HEK293 (cell line): ENCODE data around the gene GUCA1A.
A peak's percentile ranks its signal among the peaks of the same experiment; 100 is the strongest.

Experiments
- SP3 ChIP-seq: fragments of 450-650 bp; formaldehyde crosslinking; IDR thresholded peaks from 2 replicates; pipeline ENCODE4 v1.5.1; 2016; ENCODE audit warnings: missing biosample characterization, missing genetic modification characterization
- TRIM28 ChIP-seq: IDR thresholded peaks from 2 replicates; pipeline ENCODE4 v1.6.1; 2011; ENCODE audit warnings: low read length, control low read depth, borderline replicate concordance
- YY2 ChIP-seq: fragments of 450-650 bp; formaldehyde crosslinking; IDR thresholded peaks from 2 replicates; pipeline ENCODE4 v1.5.1; 2016; ENCODE audit warnings: missing biosample characterization, missing genetic modification characterization
- ZBTB48 ChIP-seq: fragments of 450-650 bp; formaldehyde crosslinking; IDR thresholded peaks from 2 replicates; pipeline ENCODE4 v1.5.1; 2016; ENCODE audit warnings: missing biosample characterization, missing genetic modification characterization
- ZEB2 ChIP-seq: fragments of 450-650 bp; formaldehyde crosslinking; IDR thresholded peaks from 2 replicates; pipeline ENCODE4 v1.5.1; 2016; ENCODE audit warnings: missing biosample characterization, missing genetic modification characterization
- ZFP37 ChIP-seq: fragments of 450-650 bp; formaldehyde crosslinking; IDR thresholded peaks from 2 replicates; pipeline ENCODE4 v1.5.1; 2016; ENCODE audit warnings: missing biosample characterization, missing genetic modification characterization
- ZNF16 ChIP-seq: fragments of 450-650 bp; formaldehyde crosslinking; IDR thresholded peaks from 2 replicates; pipeline ENCODE4 v1.5.1; 2016; ENCODE audit warnings: low read depth, missing biosample characterization, missing genetic modification characterization
- ZNF248 ChIP-seq: fragments of 450-650 bp; formaldehyde crosslinking; IDR thresholded peaks from 2 replicates; pipeline ENCODE4 v1.5.1; 2017; ENCODE audit warnings: missing biosample characterization, missing genetic modification characterization
- ZNF274 ChIP-seq, 2 experiments: fragments of 200-500 bp in 1 of 2; fragments of 450-650 bp in 1 of 2; sonication (Bioruptor generic) in 1 of 2; formaldehyde crosslinking in 1 of 2; IDR thresholded peaks; 2 replicates each; pipeline versions ENCODE4 v1.5.1 to v1.6.1; 2014 to 2016; ENCODE audit warnings: borderline replicate concordance in 1 of 2, inconsistent platforms in 1 of 2, low read length in 1 of 2, missing biosample characterization in 1 of 2, missing genetic modification characterization in 1 of 2
- ZNF354C ChIP-seq: fragments of 450-650 bp; formaldehyde crosslinking; IDR thresholded peaks from 2 replicates; pipeline ENCODE4 v1.5.1; 2016; ENCODE audit warnings: missing biosample characterization, missing genetic modification characterization, low read depth, borderline replicate concordance
- ZNF48 ChIP-seq: fragments of 450-650 bp; formaldehyde crosslinking; IDR thresholded peaks from 2 replicates; pipeline ENCODE4 v1.5.1; 2016; ENCODE audit warnings: missing biosample characterization, missing genetic modification characterization
- ZNF510 ChIP-seq: fragments of 450-650 bp; formaldehyde crosslinking; IDR thresholded peaks from 2 replicates; pipeline ENCODE4 v1.5.1; 2018; ENCODE audit warnings: mild to moderate bottlenecking, missing genetic modification characterization, missing biosample characterization; ENCODE audit not compliant: insufficient replicate concordance
- ZNF548 ChIP-seq: fragments of 450-650 bp; formaldehyde crosslinking; IDR thresholded peaks from 2 replicates; pipeline ENCODE4 v1.5.1; 2016; ENCODE audit warnings: missing biosample characterization, missing genetic modification characterization
- ZNF555 ChIP-seq: fragments of 450-650 bp; formaldehyde crosslinking; conservative IDR thresholded peaks from 2 replicates; pipeline ENCODE4 v1.5.1; 2017; ENCODE audit warnings: missing biosample characterization, mild to moderate bottlenecking, missing genetic modification characterization, inconsistent platforms
- ZNF660 ChIP-seq: fragments of 450-650 bp; IDR thresholded peaks from 2 replicates; pipeline ENCODE4 v1.5.1; 2018; ENCODE audit warnings: missing biosample characterization, mild to moderate bottlenecking, missing genetic modification characterization
- ZNF664 ChIP-seq: fragments of 450-650 bp; formaldehyde crosslinking; IDR thresholded peaks from 2 replicates; pipeline ENCODE4 v1.5.1; 2016; ENCODE audit warnings: missing biosample characterization, missing genetic modification characterization
- ZNF677 ChIP-seq: fragments of 450-650 bp; IDR thresholded peaks from 2 replicates; pipeline ENCODE4 v1.5.0; 2018; ENCODE audit warnings: missing biosample characterization, mild to moderate bottlenecking, missing genetic modification characterization, moderate library complexity
- ZNF701 ChIP-seq: fragments of 450-650 bp; formaldehyde crosslinking; IDR thresholded peaks from 2 replicates; pipeline ENCODE4 v1.5.1; 2016; ENCODE audit warnings: missing biosample characterization, missing genetic modification characterization
- ZNF747 ChIP-seq: fragments of 450-650 bp; formaldehyde crosslinking; IDR thresholded peaks from 2 replicates; pipeline ENCODE4 v1.5.1; 2016; ENCODE audit warnings: missing biosample characterization, missing genetic modification characterization
- ZNF768 ChIP-seq: fragments of 450-650 bp; formaldehyde crosslinking; IDR thresholded peaks from 2 replicates; pipeline ENCODE4 v1.5.1; 2018; ENCODE audit warnings: missing biosample characterization, mild to moderate bottlenecking, missing genetic modification characterization
- ZNF792 ChIP-seq: fragments of 450-650 bp; formaldehyde crosslinking; IDR thresholded peaks from 2 replicates; pipeline ENCODE4 v1.5.1; 2016; ENCODE audit warnings: missing biosample characterization, missing genetic modification characterization
- ZNF837 ChIP-seq: fragments of 450-650 bp; formaldehyde crosslinking; IDR thresholded peaks from 2 replicates; pipeline ENCODE4 v1.5.1; 2016; ENCODE audit warnings: missing biosample characterization, missing genetic modification characterization
- TF ChIP-seq, protein P1 (sequence below): fragments of 450-650 bp; formaldehyde crosslinking; IDR thresholded peaks from 2 replicates; pipeline ENCODE4 v1.5.1; 2017; ENCODE audit warnings: missing biosample characterization, missing genetic modification characterization
- TF ChIP-seq, protein P2 (sequence below): fragments of 450-650 bp; formaldehyde crosslinking; IDR thresholded peaks from 2 replicates; pipeline ENCODE4 v1.5.1; 2016; ENCODE audit warnings: missing biosample characterization, missing genetic modification characterization
- TF ChIP-seq, protein P3 (sequence below): fragments of 450-650 bp; formaldehyde crosslinking; IDR thresholded peaks from 2 replicates; pipeline ENCODE4 v1.5.1; 2016; ENCODE audit warnings: missing biosample characterization, missing genetic modification characterization
- TF ChIP-seq, protein P4 (sequence below): fragments of 450-650 bp; formaldehyde crosslinking; IDR thresholded peaks from 2 replicates; pipeline ENCODE4 v1.5.1; 2016; ENCODE audit warnings: missing biosample characterization, missing genetic modification characterization
- TF ChIP-seq, protein P5 (sequence below): fragments of 450-650 bp; formaldehyde crosslinking; IDR thresholded peaks from 2 replicates; pipeline ENCODE4 v1.5.1; 2016; ENCODE audit warnings: missing biosample characterization, missing genetic modification characterization
- TF ChIP-seq, protein P6 (sequence below): fragments of 450-650 bp; formaldehyde crosslinking; IDR thresholded peaks from 2 replicates; pipeline ENCODE4 v1.5.1; 2016; ENCODE audit warnings: missing biosample characterization, missing genetic modification characterization
- TF ChIP-seq, protein P7 (sequence below): fragments of 450-650 bp; formaldehyde crosslinking; IDR thresholded peaks from 2 replicates; pipeline ENCODE4 v1.5.1; 2016; ENCODE audit warnings: missing biosample characterization, missing genetic modification characterization, low read depth

GUCA1A gene

DNA sequence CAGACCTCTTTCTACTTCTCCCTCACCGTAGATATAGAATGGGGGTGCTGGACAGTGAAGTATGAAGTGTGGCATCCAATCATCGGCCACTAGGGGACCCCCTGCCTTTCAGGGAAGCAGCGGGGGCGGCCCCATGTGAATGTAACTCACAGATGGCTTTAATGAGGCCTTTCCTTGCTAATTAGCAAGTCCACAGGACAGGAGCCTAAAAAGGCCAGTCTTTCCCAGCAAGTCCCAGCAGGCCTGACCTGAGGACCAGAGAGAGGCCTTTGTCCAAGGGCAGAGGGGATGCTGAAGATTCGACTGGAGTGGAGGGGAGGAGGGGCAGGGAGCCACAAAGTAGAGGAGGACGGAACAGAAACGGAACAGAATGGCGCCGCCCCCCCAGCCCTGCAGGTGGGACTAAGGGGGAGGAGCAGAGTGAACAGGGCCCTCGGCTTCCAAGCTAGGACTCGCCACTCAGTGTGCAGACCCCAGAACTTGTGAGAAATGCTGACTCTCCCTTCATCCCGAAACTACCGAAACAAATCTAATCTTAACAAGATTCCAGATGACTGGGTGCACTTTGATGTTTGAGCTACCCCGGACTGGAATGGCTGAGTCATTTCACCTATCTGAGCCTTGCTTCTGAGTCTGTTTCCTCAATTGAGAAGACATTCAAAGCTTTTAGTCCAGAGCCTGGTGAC is 36.5 kb upstream of the GUCA1A start (continued):
- TF ChIP-seq, protein P1, sequence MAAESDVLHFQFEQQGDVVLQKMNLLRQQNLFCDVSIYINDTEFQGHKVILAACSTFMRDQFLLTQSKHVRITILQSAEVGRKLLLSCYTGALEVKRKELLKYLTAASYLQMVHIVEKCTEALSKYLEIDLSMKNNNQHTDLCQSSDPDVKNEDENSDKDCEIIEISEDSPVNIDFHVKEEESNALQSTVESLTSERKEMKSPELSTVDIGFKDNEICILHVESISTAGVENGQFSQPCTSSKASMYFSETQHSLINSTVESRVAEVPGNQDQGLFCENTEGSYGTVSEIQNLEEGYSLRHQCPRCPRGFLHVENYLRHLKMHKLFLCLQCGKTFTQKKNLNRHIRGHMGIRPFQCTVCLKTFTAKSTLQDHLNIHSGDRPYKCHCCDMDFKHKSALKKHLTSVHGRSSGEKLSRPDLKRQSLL (tag by site-specific recombination) = no peak
- TF ChIP-seq, protein P2, sequence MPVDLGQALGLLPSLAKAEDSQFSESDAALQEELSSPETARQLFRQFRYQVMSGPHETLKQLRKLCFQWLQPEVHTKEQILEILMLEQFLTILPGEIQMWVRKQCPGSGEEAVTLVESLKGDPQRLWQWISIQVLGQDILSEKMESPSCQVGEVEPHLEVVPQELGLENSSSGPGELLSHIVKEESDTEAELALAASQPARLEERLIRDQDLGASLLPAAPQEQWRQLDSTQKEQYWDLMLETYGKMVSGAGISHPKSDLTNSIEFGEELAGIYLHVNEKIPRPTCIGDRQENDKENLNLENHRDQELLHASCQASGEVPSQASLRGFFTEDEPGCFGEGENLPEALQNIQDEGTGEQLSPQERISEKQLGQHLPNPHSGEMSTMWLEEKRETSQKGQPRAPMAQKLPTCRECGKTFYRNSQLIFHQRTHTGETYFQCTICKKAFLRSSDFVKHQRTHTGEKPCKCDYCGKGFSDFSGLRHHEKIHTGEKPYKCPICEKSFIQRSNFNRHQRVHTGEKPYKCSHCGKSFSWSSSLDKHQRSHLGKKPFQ (tag by site-specific recombination) = peak; percentile 67; the same call in 1 of the 2 replicates
- TF ChIP-seq ZNF548 (tag by site-specific recombination) (no peak), ZNF768 (tag by site-specific recombination) (no peak), ZNF274 (IDR thresholded peaks at IDR 0.05; ENCODE audit: low read length) (no peak), ZNF274 (tag by site-specific recombination; IDR thresholded peaks at IDR 0.05; ENCODE audit: borderline replicate concordance) (no peak), YY2 (no peak), ZBTB48 (tag by site-specific recombination) (peak; percentile 25; the same call in 1 of the 2 replicates), ZNF677 (tag by site-specific recombination) (no peak), ZNF747 (tag by site-specific recombination) (no peak), ZEB2 (tag by site-specific recombination) (peak; percentile 63), ZNF664 (no peak), TRIM28 (no peak), ZNF701 (tag by site-specific recombination) (no peak), SP3 (tag by site-specific recombination) (peak; percentile 71), ZNF555 (tag by site-specific recombination) (no peak), ZNF510 (no peak), ZNF354C (tag by site-specific recombination) (no peak), ZNF792 (no peak), ZNF248 (tag by site-specific recombination) (no peak), ZNF837 (tag by site-specific recombination) (no peak), ZFP37 (no peak), ZNF660 (tag by site-specific recombination) (no peak), ZNF48 (tag by site-specific recombination) (no peak), ZNF16 (tag by site-specific recombination) (no peak)
- TF ChIP-seq, protein P3, sequence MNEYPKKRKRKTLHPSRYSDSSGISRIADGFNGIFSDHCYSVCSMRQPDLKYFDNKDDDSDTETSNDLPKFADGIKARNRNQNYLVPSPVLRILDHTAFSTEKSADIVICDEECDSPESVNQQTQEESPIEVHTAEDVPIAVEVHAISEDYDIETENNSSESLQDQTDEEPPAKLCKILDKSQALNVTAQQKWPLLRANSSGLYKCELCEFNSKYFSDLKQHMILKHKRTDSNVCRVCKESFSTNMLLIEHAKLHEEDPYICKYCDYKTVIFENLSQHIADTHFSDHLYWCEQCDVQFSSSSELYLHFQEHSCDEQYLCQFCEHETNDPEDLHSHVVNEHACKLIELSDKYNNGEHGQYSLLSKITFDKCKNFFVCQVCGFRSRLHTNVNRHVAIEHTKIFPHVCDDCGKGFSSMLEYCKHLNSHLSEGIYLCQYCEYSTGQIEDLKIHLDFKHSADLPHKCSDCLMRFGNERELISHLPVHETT (tag by site-specific recombination) = peak; percentile 48; the same call in 1 of the 2 replicates
- TF ChIP-seq, protein P4, sequence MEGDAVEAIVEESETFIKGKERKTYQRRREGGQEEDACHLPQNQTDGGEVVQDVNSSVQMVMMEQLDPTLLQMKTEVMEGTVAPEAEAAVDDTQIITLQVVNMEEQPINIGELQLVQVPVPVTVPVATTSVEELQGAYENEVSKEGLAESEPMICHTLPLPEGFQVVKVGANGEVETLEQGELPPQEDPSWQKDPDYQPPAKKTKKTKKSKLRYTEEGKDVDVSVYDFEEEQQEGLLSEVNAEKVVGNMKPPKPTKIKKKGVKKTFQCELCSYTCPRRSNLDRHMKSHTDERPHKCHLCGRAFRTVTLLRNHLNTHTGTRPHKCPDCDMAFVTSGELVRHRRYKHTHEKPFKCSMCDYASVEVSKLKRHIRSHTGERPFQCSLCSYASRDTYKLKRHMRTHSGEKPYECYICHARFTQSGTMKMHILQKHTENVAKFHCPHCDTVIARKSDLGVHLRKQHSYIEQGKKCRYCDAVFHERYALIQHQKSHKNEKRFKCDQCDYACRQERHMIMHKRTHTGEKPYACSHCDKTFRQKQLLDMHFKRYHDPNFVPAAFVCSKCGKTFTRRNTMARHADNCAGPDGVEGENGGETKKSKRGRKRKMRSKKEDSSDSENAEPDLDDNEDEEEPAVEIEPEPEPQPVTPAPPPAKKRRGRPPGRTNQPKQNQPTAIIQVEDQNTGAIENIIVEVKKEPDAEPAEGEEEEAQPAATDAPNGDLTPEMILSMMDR = peak; percentile 80
- TF ChIP-seq, protein P5, sequence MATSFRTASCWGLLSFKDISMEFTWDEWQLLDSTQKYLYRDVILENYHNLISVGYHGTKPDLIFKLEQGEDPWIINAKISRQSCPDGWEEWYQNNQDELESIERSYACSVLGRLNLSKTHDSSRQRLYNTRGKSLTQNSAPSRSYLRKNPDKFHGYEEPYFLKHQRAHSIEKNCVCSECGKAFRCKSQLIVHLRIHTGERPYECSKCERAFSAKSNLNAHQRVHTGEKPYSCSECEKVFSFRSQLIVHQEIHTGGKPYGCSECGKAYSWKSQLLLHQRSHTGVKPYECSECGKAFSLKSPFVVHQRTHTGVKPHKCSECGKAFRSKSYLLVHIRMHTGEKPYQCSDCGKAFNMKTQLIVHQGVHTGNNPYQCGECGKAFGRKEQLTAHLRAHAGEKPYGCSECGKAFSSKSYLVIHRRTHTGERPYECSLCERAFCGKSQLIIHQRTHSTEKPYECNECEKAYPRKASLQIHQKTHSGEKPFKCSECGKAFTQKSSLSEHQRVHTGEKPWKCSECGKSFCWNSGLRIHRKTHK (tag by site-specific recombination) = no peak
- TF ChIP-seq, protein P6, sequence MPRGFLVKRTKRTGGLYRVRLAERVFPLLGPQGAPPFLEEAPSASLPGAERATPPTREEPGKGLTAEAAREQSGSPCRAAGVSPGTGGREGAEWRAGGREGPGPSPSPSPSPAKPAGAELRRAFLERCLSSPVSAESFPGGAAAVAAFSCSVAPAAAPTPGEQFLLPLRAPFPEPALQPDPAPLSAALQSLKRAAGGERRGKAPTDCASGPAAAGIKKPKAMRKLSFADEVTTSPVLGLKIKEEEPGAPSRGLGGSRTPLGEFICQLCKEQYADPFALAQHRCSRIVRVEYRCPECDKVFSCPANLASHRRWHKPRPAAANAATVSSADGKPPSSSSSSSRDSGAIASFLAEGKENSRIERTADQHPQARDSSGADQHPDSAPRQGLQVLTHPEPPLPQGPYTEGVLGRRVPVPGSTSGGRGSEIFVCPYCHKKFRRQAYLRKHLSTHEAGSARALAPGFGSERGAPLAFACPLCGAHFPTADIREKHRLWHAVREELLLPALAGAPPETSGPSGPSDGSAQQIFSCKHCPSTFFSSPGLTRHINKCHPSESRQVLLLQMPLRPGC (tag by site-specific recombination) = no peak
- TF ChIP-seq, protein P7, sequence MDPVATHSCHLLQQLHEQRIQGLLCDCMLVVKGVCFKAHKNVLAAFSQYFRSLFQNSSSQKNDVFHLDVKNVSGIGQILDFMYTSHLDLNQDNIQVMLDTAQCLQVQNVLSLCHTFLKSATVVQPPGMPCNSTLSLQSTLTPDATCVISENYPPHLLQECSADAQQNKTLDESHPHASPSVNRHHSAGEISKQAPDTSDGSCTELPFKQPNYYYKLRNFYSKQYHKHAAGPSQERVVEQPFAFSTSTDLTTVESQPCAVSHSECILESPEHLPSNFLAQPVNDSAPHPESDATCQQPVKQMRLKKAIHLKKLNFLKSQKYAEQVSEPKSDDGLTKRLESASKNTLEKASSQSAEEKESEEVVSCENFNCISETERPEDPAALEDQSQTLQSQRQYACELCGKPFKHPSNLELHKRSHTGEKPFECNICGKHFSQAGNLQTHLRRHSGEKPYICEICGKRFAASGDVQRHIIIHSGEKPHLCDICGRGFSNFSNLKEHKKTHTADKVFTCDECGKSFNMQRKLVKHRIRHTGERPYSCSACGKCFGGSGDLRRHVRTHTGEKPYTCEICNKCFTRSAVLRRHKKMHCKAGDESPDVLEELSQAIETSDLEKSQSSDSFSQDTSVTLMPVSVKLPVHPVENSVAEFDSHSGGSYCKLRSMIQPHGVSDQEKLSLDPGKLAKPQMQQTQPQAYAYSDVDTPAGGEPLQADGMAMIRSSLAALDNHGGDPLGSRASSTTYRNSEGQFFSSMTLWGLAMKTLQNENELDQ (tag by site-specific recombination) = no peak
